ENCODE data around the gene NANOS2. TPM values are rescaled to one million over a fixed set of nuclear protein-coding genes. Genes with fewer than 3 reads are reported as not detected.

Gene NANOS2
- total and polyA plus RNA-seq, 2 of the 13 experiments (the other 11 are each of a cell fraction or from before 2014, with no cell fraction given): not detected

DNA sequence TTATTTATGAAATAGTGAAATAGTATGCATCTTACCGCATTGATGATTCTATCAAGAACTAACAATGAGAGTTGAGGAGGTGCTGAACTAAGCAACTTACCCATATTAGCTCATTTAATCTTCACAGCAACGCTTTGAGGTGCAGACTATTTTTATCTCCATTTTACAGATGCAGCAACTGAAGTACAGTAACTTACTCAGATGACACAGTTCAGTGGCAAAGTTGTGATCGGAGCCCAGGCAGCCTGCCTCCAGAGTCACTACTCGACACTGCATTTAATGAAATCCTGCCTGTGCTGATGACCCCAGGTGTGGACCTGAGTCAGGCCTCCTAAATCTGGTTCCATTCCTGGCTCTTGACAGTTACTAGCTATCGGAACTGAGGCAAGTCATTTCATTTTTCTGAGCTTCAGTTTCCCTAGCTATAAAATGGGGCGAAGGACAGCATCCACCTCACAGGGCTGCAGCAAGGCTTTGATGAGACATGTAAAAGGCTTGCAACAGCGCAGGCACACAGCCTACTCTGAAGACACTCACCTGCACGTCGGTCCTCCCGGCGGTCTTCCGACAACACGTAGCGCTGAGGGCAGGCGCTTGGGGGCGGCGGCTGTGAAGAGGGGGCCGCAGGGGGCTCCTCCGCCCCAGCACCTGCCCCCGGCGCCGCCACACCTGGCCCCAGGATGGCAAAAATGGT, 13.7 kb downstream of the NANOS2 start (continued):
- TF ChIP-seq EEA1 (CRISPR knock-in tag; IDR thresholded peaks at IDR 0.05; ENCODE audit: borderline replicate concordance) (no peak), PRDM4 (CRISPR knock-in tag; IDR thresholded peaks at IDR 0.05; ENCODE audit: borderline replicate concordance) (no peak), ZNF629 (CRISPR knock-in tag; conservative IDR thresholded peaks at IDR 0.05) (peak; percentile 83), SOX6 (IDR thresholded peaks at IDR 0.05) (no peak), SOX6 (CRISPR knock-in tag; IDR thresholded peaks at IDR 0.05) (no peak), ZFAT (CRISPR knock-in tag; conservative IDR thresholded peaks at IDR 0.05) (no peak), E2F5 (CRISPR knock-in tag; conservative IDR thresholded peaks at IDR 0.05) (no peak), ZNF510 (CRISPR knock-in tag; IDR thresholded peaks at IDR 0.05; ENCODE audit: low read depth) (no peak), NFE2 (CRISPR knock-in tag; IDR thresholded peaks at IDR 0.05) (no peak), ZNF274 (CRISPR knock-in tag; IDR thresholded peaks at IDR 0.05) (no peak)
- TF ChIP-seq, protein P1, sequence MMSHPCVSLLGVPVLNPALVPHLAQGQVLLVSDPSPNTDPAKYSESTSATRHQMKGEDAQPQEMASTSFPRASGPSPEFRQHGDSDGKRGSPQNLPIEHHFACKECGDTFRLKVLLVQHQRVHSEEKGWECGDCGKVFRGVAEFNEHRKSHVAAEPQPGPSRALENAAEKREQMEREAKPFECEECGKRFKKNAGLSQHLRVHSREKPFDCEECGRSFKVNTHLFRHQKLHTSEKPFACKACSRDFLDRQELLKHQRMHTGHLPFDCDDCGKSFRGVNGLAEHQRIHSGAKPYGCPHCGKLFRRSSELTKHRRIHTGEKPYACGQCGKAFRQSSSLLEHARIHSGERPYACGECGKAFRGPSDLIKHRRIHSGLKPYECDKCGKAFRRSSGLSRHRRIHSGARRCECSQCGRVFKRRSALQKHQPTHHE (CRISPR knock-in tag; IDR thresholded peaks at IDR 0.05; ENCODE audit: borderline replicate concordance): no peak
- TF ChIP-seq, protein P2, sequence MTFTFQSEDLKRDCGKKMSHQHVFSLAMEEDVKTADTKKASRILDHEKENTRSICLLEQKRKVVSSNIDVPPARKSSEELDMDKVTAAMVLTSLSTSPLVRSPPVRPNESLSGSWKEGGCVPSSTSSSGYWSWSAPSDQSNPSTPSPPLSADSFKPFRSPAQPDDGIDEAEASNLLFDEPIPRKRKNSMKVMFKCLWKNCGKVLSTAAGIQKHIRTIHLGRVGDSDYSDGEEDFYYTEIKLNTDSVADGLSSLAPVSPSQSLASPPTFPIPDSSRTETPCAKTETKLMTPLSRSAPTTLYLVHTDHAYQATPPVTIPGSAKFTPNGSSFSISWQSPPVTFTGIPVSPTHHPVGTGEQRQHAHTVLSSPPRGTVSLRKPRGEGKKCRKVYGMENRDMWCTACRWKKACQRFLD (CRISPR knock-in tag; IDR thresholded peaks at IDR 0.05; ENCODE audit: borderline replicate concordance): no peak

Data from HepG2 (cell line).